Measurements from ENCODE around the gene BUD13. TPM values are rescaled to one million over a fixed set of nuclear protein-coding genes. Genes with fewer than 3 reads are reported as not detected.

Gene BUD13
- total and polyA plus RNA-seq, 2 of the 4 experiments (the other 2 are of a cell fraction), result 11.2 to 14.0 TPM

GRCh38 chr11:116731097-116731761 is 41.6 kb downstream of the BUD13 start:
- Histone ChIP-seq H3K4me1 (ENCODE audit: control insufficient read depth, insufficient read depth, low read length) (peaks cover 3% of the 10 kb centered on the region; the same call in 1 of the 2 replicates), H3K4ac (ENCODE audit: low read depth, low read length) (no peak overlapping the region), H4K91ac (ENCODE audit: insufficient read depth, low read depth, low read length) (no peak overlapping the region), H2AK9ac (replicated peaks; ENCODE audit: low read depth, low read length, poor library complexity) (no peak overlapping the region), H3K27me3 (ENCODE audit: control insufficient read depth, insufficient read depth, low read length) (peaks cover 25% of the 10 kb centered on the region; the same call in 1 of the 2 replicates), H3K27ac (ENCODE audit: insufficient read depth, low read length) (no peak overlapping the region), H3K56ac (ENCODE audit: extremely low read depth, insufficient read depth, low read length) (no peak overlapping the region), H4K20me1 (ENCODE audit: insufficient read depth, low read length) (no peaks in the 10 kb centered on the region), H2BK15ac (ENCODE audit: low read depth, low read length) (no peak overlapping the region), H3K9ac (ENCODE audit: low read depth, low read length) (no peak overlapping the region), H3K9me1 (ENCODE audit: insufficient read depth, low read length) (no peaks in the 10 kb centered on the region), H2BK20ac (ENCODE audit: low read depth, low read length) (no peak overlapping the region), H3K23ac (ENCODE audit: low read depth, low read length) (no peak overlapping the region), H3K4me3 (ENCODE audit: insufficient read depth, low read depth, low read length) (no peak overlapping the region), H3K9me3 (ENCODE audit: control insufficient read depth, insufficient read depth, low read length) (no peaks in the 10 kb centered on the region), H2AFZ (replicated peaks; ENCODE audit: low read length, poor library complexity) (no peak overlapping the region), H3K79me1 (ENCODE audit: low read depth in 1 of 2, low read length in 2 of 2) (no peaks in the 10 kb centered on the region), H2BK120ac (ENCODE audit: low read depth, low read length) (no peak overlapping the region), H4K5ac (ENCODE audit: low read depth, low read length) (no peak overlapping the region), H3K18ac (ENCODE audit: low read depth, low read length) (no peak overlapping the region), H2AK5ac (ENCODE audit: low read depth, low read length) (no peak overlapping the region), H3K36me3 (ENCODE audit: control insufficient read depth, insufficient read depth, low read length) (no peaks in the 10 kb centered on the region), H4K8ac (ENCODE audit: low read depth in 2 of 2, low read length in 2 of 2) (no peak overlapping the region), H3K4me2 (ENCODE audit: low read depth, low read length) (no peak overlapping the region), H2BK5ac (ENCODE audit: low read depth, low read length, poor library complexity, severe bottlenecking) (no peak overlapping the region), H3K14ac (replicated peaks; ENCODE audit: low read depth, low read length) (no peak overlapping the region; the same call in 1 of the 2 replicates)
- TF ChIP-seq NFE2L2 (IDR thresholded peaks at IDR 0.05; ENCODE audit: low read depth, low read length) (no peak), CHD1 (IDR thresholded peaks at IDR 0.05; ENCODE audit: low read depth, low read length) (no peak), MAFK (IDR thresholded peaks at IDR 0.05; ENCODE audit: low read depth, low read length) (no peak), CEBPB (IDR thresholded peaks at IDR 0.05; ENCODE audit: low read depth, low read length) (no peak), RAD21 (IDR thresholded peaks at IDR 0.05; ENCODE audit: low read length) (no peak), ELK1 (IDR thresholded peaks at IDR 0.05; ENCODE audit: borderline replicate concordance, low read depth, low read length) (no peak), FOS (IDR thresholded peaks at IDR 0.05; ENCODE audit: low read depth, low read length) (no peak), MAZ (IDR thresholded peaks at IDR 0.05; ENCODE audit: borderline replicate concordance, low read depth, low read length) (no peak), USF2 (IDR thresholded peaks at IDR 0.05; ENCODE audit: low read depth, low read length) (no peak), SMC3 (IDR thresholded peaks at IDR 0.05; ENCODE audit: low read depth, low read length) (no peak), RFX5 (IDR thresholded peaks at IDR 0.05; ENCODE audit: low read depth, low read length) (no peak), BHLHE40 (IDR thresholded peaks at IDR 0.05; ENCODE audit: low read depth, low read length) (no peak), POLR2A (IDR thresholded peaks at IDR 0.05; ENCODE audit: low read depth, low read length) (no peak), CTCF (conservative IDR thresholded peaks at IDR 0.05; ENCODE audit: low read depth, low read length) (no peak), RCOR1 (IDR thresholded peaks at IDR 0.05; ENCODE audit: insufficient replicate concordance, low read length) (no peak), MXI1 (IDR thresholded peaks at IDR 0.05; ENCODE audit: borderline replicate concordance, low read depth, low read length) (no peak)
- DNase-seq (peak; percentile 10), ATAC-seq (ENCODE audit: low read depth) (peak; percentile 48)
- in situ Hi-C loops (cut with MboI; ENCODE audit: low sequenced_read_pairs) (no loop called here), dilution Hi-C loops (cut with HindIII; ENCODE audit: low sequenced_read_pairs, unreplicated experiment) (no loop called here), intact Hi-C loops (cut with micrococcal nuclease) (no loop called here)
- ChIA-PET POLR2A (ENCODE audit: unreplicated experiment) (no interaction called here), CTCF (no interaction called here)
- 10% methylated on average over 3 of the region's 11 CpGs; no CpG with 5 or more reads in 1 of the 2 experiments for WGBS, 2 experiments (ENCODE audit: extremely low coverage in 2 of 2, insufficient read length in 1 of 2)
- BruUV-seq (replicated peaks), result no TSS peak

Data from IMR-90 (cell line).